GM19467 (cell line): ENCODE data around the gene ZDHHC19.

ENCODE experiments used
- ATAC-seq: cut with Tn5 transposase; IDR thresholded peaks from one replicate; pipeline ENCODE4 v1.9.1; 2021; ENCODE audit warnings: mild to moderate bottlenecking, moderate library complexity; ENCODE audit not compliant: unreplicated experiment

Gene ZDHHC19

GRCh38 chr3:196150481-196150880 is 60.7 kb downstream of the ZDHHC19 start:
- ATAC-seq: no peak

- ATAC-seq: no peak
Observed at GRCh38 chr3:196149831-196150301, 61.3 kb downstream of the ZDHHC19 start.

- no peak for ATAC-seq
Observed at GRCh38 chr3:196149375-196149774, 61.8 kb downstream of the ZDHHC19 start.
